WTC11 (cell line): ENCODE results near the gene CISH. TPM values are rescaled to one million over a fixed set of nuclear protein-coding genes. Genes with fewer than 3 reads are reported as not detected.
A peak's percentile ranks its signal among the peaks of the same experiment; 100 is the strongest.

ENCODE experiments used
- ATAC-seq: fragments of 200-7000 bp; cut with Tn5 transposase; 2 replicates; pipeline ENCODE4 v1.10.0; 2021; ENCODE audit warnings: mild to moderate bottlenecking, moderate library complexity
- CTCF ChIA-PET: fragments of 300-600 bp; sonication (Branson Sonifier 250); formaldehyde crosslinking; loops from one replicate; lab custom pipeline; 2021; ENCODE audit warnings: antibody characterized with exemption; lab: Charles Lee
- POLR2A ChIA-PET: fragments of 350-600 bp; sonication (Branson Sonifier 250); formaldehyde crosslinking; loops from one replicate; lab custom pipeline; 2021; ENCODE audit warnings: antibody characterized with exemption; lab: Charles Lee
- DNase-seq: peaks from one replicate; pipeline ENCODE4 v3.0.0; 2021; ENCODE audit warnings: low spot score
- H3K27ac Mint-ChIP-seq: 2 replicates; pipeline ENCODE4 v1.8.0; 2021; ENCODE audit warnings: mixed read lengths
- H3K27me3 Mint-ChIP-seq: 2 replicates; pipeline ENCODE4 v1.8.0; 2021; ENCODE audit warnings: low read depth, mild to moderate bottlenecking, moderate library complexity, mixed read lengths
- H3K36me3 Mint-ChIP-seq: 2 replicates; pipeline ENCODE4 v1.8.0; 2021; ENCODE audit warnings: mixed read lengths
- H3K4me1 Mint-ChIP-seq: 2 replicates; pipeline ENCODE4 v1.8.0; 2022; ENCODE audit warnings: mixed read lengths
- H3K4me3 Mint-ChIP-seq: 2 replicates; pipeline ENCODE4 v1.8.0; 2021; ENCODE audit warnings: mild to moderate bottlenecking, moderate library complexity, mixed read lengths
- H3K9me3 Mint-ChIP-seq: 2 replicates; pipeline ENCODE4 v1.8.0; 2021; ENCODE audit warnings: mixed read lengths
- AFF4 ChIP-seq: sonication (generic); formaldehyde crosslinking; IDR thresholded peaks from 2 replicates; pipeline ENCODE4 v1.8.1; 2023; ENCODE audit warnings: mild to moderate bottlenecking, missing genetic modification reagents, borderline replicate concordance
- AR ChIP-seq: fragments of 250-450 bp; sonication (Bioruptor Pico); IDR thresholded peaks from 2 replicates; pipeline ENCODE4 v1.9.0; 2021; ENCODE audit warnings: mild to moderate bottlenecking
- ATF1 ChIP-seq: sonication (generic); formaldehyde crosslinking; IDR thresholded peaks from 2 replicates; pipeline ENCODE4 v1.8.1; 2023; ENCODE audit warnings: mild to moderate bottlenecking, moderate library complexity, missing genetic modification reagents
- CDX4 ChIP-seq: fragments of 250-450 bp; sonication (Bioruptor Pico); IDR thresholded peaks from 2 replicates; pipeline ENCODE4 v1.9.0; 2021; ENCODE audit warnings: moderate library complexity, mild to moderate bottlenecking, inconsistent platforms, borderline replicate concordance
- EMX1 ChIP-seq: fragments of 250-450 bp; sonication (Bioruptor Pico); IDR thresholded peaks from 2 replicates; pipeline ENCODE4 v1.8.0; 2021; ENCODE audit warnings: mild to moderate bottlenecking
- HMGXB4 ChIP-seq: sonication (generic); formaldehyde crosslinking; IDR thresholded peaks from 2 replicates; pipeline ENCODE4 v1.8.1; 2023; ENCODE audit warnings: mild to moderate bottlenecking, moderate library complexity, missing genetic modification reagents
- NR1H2 ChIP-seq: sonication (generic); formaldehyde crosslinking; IDR thresholded peaks from 2 replicates; pipeline ENCODE4 v1.9.0; 2021; ENCODE audit warnings: mild to moderate bottlenecking, moderate library complexity, missing genetic modification reagents
- NR2C2 ChIP-seq: sonication (generic); formaldehyde crosslinking; IDR thresholded peaks from 2 replicates; pipeline ENCODE4 v1.8.0; 2022; ENCODE audit warnings: mild to moderate bottlenecking, missing genetic modification reagents
- PRDM15 ChIP-seq: sonication (generic); formaldehyde crosslinking; IDR thresholded peaks from 2 replicates; pipeline ENCODE4 v1.8.0; 2022; ENCODE audit warnings: missing genetic modification reagents
- SMAD3 ChIP-seq: sonication (generic); formaldehyde crosslinking; IDR thresholded peaks from 2 replicates; pipeline ENCODE4 v1.8.0; 2022; ENCODE audit warnings: missing genetic modification reagents, mild to moderate bottlenecking, borderline replicate concordance
- TEAD1 ChIP-seq: sonication (generic); formaldehyde crosslinking; IDR thresholded peaks from 2 replicates; pipeline ENCODE4 v1.8.0; 2022; ENCODE audit warnings: mild to moderate bottlenecking, missing genetic modification reagents
- TEAD4 ChIP-seq: sonication (generic); formaldehyde crosslinking; IDR thresholded peaks from 2 replicates; pipeline ENCODE4 v1.8.0; 2022; ENCODE audit warnings: mild to moderate bottlenecking, missing genetic modification reagents
- ZBTB43 ChIP-seq: sonication (generic); formaldehyde crosslinking; IDR thresholded peaks from 2 replicates; pipeline ENCODE4 v1.8.1; 2023; ENCODE audit warnings: mild to moderate bottlenecking, missing genetic modification reagents
- ZNF121 ChIP-seq: sonication (generic); formaldehyde crosslinking; IDR thresholded peaks from 2 replicates; pipeline ENCODE4 v1.8.0; 2023; ENCODE audit warnings: missing genetic modification reagents
- ZNF219 ChIP-seq: sonication (generic); formaldehyde crosslinking; IDR thresholded peaks from 2 replicates; pipeline ENCODE4 v1.8.0; 2023; ENCODE audit warnings: missing genetic modification reagents, mild to moderate bottlenecking, borderline replicate concordance
- ZNF263 ChIP-seq: sonication (generic); formaldehyde crosslinking; IDR thresholded peaks from 2 replicates; pipeline ENCODE4 v1.8.1; 2022; ENCODE audit warnings: low read depth, mild to moderate bottlenecking, moderate library complexity, missing genetic modification reagents
- ZNF396 ChIP-seq: fragments of 250-450 bp; sonication (Bioruptor Pico); IDR thresholded peaks from 2 replicates; pipeline ENCODE4 v1.8.0; 2021; ENCODE audit warnings: mild to moderate bottlenecking, moderate library complexity, borderline replicate concordance
- total RNA-seq: library from RNA; stranded (reverse); gene quantifications from 3 replicates; pipeline ENCODE4 v1.2.3, GENCODE V29; 2021

Gene CISH
- total RNA-seq, 1 experiment from 2014 or later, result 2.4 TPM

- TF ChIP-seq PRDM15 (CRISPR knock-in tag) (peak; percentile 95), EMX1 (CRISPR knock-in tag) (0 out of 2 replicates have a peak, but pooled peaks have one; percentile 15), HMGXB4 (no peak), ZBTB43 (CRISPR knock-in tag) (no peak), TEAD4 (CRISPR knock-in tag) (no peak), ZNF121 (no peak), SMAD3 (CRISPR knock-in tag) (no peak), AR (CRISPR knock-in tag) (no peak), CDX4 (CRISPR knock-in tag) (no peak), TEAD1 (CRISPR knock-in tag) (no peak), ZNF263 (CRISPR knock-in tag) (no peak), NR2C2 (CRISPR knock-in tag) (no peak), ZNF396 (no peak), ATF1 (CRISPR knock-in tag) (no peak), ZNF219 (CRISPR knock-in tag) (no peak)
These were observed 5.2 kb upstream of the CISH start (continued) for GRCh38 chr3:50616770-50617095.

- Mint-ChIP-seq H3K4me3 (peak overlapping the region; percentile 70), H3K36me3 (no peaks in the 10 kb centered on the region), H3K9me3 (no peaks in the 10 kb centered on the region), H3K27me3 (peaks cover 33% of the 10 kb centered on the region), H3K27ac (peak overlapping the region; percentile 34; the same call in 1 of the 2 replicates), H3K4me1 (peaks cover 28% of the 10 kb centered on the region)
- DNase-seq (peak; percentile 91), ATAC-seq (peak; percentile 38)
- ChIA-PET POLR2A (interaction anchor here (0.9 to 1.2 kb wide), 3 partner anchors 33 to 773 kb away, joined by 3 to 8 read pairs (median 5); no protein-coding TSS in a partner anchor), CTCF (interaction anchor here (0.6 to 10.1 kb wide), 60 partner anchors 11 to 883 kb away, joined by 3 to 202 read pairs (median 5); partner anchors contain the start of genes C3orf18, DCAF1, DOCK3 and HEMK1)
- TF ChIP-seq NR1H2 (CRISPR knock-in tag) (no peak), PRDM15 (CRISPR knock-in tag) (0 out of 2 replicates have a peak, but pooled peaks have one; percentile 31), AFF4 (CRISPR knock-in tag) (no peak)
These were observed 4.6 kb upstream of the CISH start for GRCh38 chr3:50616003-50616769.
